RPMI8226 (cell line): ENCODE measurements around the gene BLCAP.
"Not testable (repeated sequence)": the region's sequence is repeated elsewhere in the genome, so short reads cannot be mapped to it uniquely, and the experiment has no call there.

Experiments
- DNase-seq: peaks from one replicate; pipeline ENCODE4 v3.0.0-alpha.2; 2015

Gene BLCAP

GRCh38 chr20:37527638-37528445 lies at the start of gene BLCAP:
Gene BLCAP (minus strand): TSS chr20:37527876. CDS start chr20:37519174, 8,702 bp downstream.
- DNase-seq: peak; percentile 93

GRCh38 chr20:37577436-37577835 lies 49.8 kb upstream of the BLCAP start:
- not testable (repeated sequence) for DNase-seq

- DNase-seq: no peak
Measured at GRCh38 chr20:37576911-37577310, 49.2 kb upstream of the BLCAP start.

- peak; percentile 43 for DNase-seq
Measured at GRCh38 chr20:37575884-37576283, 48.2 kb upstream of the BLCAP start.

- no peak for DNase-seq
Measured at GRCh38 chr20:37574199-37574890, 46.7 kb upstream of the BLCAP start.

- DNase-seq: no peak
Measured at GRCh38 chr20:37573626-37574198, 46.0 kb upstream of the BLCAP start.

- DNase-seq: no peak
Measured at GRCh38 chr20:37571033-37571432, 43.4 kb upstream of the BLCAP start.

GRCh38 chr20:37570419-37570818 lies 42.7 kb upstream of the BLCAP start:
- DNase-seq: no peak

GRCh38 chr20:37567671-37568588 lies 40.3 kb upstream of the BLCAP start:
- DNase-seq: no peak

GRCh38 chr20:37567331-37567665 lies 39.6 kb upstream of the BLCAP start:
- no peak for DNase-seq

- no peak for DNase-seq
Measured at GRCh38 chr20:37566590-37567330, 39.1 kb upstream of the BLCAP start.

GRCh38 chr20:37565134-37565811 lies 37.6 kb upstream of the BLCAP start:
- no peak for DNase-seq

- peak; percentile 48 for DNase-seq
Measured at GRCh38 chr20:37564388-37565133, 36.9 kb upstream of the BLCAP start.

- DNase-seq: no peak
Measured at GRCh38 chr20:37564016-37564387, 36.3 kb upstream of the BLCAP start.

- DNase-seq: no peak
Measured at GRCh38 chr20:37562695-37563480, 35.2 kb upstream of the BLCAP start.

- no peak for DNase-seq
Measured at GRCh38 chr20:37560629-37561028, 33.0 kb upstream of the BLCAP start.

- no peak for DNase-seq
Measured at GRCh38 chr20:37559312-37560027, 31.8 kb upstream of the BLCAP start.

GRCh38 chr20:37558779-37559178 lies 31.1 kb upstream of the BLCAP start:
- DNase-seq: no peak

- no peak for DNase-seq
Measured at GRCh38 chr20:37558306-37558705, 30.6 kb upstream of the BLCAP start.
